H54 (cell line): Measurements from ENCODE around the gene PDSS2.
"Not testable (repeated sequence)": the region's sequence is repeated elsewhere in the genome, so short reads cannot be mapped to it uniquely, and the experiment has no call there.

ENCODE experiments used
- DNase-seq: peaks from one replicate; pipeline ENCODE4 v3.0.0; 2011; ENCODE audit warnings: low spot score, mixed read lengths; ENCODE audit not compliant: insufficient read length
- FAIRE-seq: peaks from 3 replicates; lab custom pipeline; 2011; peaks lifted over from hg19 to GRCh38; lab: Jason Lieb, UNC
- POLR2A ChIP-seq: IDR thresholded peaks from 2 replicates; pipeline ENCODE4 v1.6.1; 2011; ENCODE audit warnings: low read depth, mild to moderate bottlenecking, low read length

The PDSS2 gene

DNA sequence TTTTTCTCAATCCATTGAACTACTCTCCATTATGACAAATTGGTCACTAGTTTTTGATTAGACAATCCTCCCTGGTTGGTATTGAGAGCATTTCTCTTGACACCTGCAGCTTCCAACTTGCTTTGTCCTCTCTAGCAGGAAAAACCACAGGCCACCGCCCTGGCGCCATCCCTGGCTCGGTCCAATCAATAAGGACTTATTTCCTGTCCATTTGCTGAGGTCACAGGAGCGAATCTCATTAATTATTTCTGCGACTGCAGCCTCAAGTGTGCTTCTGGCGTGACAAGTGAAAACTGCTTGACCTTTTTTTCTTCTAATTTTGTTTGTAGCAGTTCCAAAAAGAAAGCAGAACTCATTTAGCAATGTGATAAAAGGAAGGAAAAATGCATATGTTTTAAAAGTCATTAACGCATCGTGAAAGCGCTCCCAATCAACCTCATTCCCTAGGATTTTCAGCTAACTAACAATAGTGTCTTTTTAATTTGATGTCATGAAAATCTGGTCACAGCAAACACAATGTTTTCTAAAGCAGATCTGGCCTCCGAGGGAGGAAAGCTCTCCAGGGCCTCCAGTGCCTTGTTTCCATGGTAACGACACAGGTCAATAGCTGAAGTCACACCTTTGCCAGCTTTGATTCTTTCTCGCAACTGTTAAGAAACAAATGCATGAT is 305.1 kb downstream of the PDSS2 start:
- DNase-seq (no peak), FAIRE-seq (no peak)
- TF ChIP-seq POLR2A, result no peak

DNA sequence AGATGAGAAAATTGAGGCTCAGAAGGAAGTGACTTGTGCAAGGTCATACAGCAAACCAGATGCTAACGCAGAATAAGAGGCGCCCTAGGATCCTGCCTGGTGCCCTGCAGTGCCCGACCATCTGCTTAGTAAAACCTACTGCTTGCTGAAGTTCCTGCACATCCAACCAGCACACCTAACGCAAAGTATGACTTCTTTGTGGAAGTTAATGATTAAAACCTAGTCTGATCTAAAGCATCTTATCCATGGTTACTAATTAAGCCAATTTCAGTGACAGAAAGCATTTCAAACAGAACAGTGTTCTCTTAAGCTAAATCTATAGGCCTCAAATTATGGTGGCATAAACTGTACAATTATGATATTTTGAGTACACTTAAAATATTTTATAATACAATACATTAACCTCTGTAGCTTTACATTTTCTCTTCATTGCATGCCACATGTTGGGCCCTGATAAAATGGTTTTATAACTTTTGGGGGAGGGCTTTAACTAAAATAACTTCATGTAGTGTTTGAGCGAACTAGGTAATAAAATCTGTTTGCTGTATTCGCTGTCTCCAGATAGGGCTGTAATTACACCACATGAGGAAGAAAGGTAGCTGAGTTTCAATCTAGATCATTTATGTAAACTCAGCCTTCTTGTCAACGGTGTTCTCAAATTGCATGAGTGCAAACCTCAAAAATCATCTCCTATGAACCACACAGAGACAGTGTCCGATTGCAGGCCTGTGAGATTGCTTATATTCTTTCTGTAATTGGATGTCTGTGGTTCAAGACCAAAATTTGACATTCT is 306.5 kb downstream of the PDSS2 start:
- FAIRE-seq, result no peak
- DNase-seq, result no peak
- TF ChIP-seq POLR2A, result no peak

DNA sequence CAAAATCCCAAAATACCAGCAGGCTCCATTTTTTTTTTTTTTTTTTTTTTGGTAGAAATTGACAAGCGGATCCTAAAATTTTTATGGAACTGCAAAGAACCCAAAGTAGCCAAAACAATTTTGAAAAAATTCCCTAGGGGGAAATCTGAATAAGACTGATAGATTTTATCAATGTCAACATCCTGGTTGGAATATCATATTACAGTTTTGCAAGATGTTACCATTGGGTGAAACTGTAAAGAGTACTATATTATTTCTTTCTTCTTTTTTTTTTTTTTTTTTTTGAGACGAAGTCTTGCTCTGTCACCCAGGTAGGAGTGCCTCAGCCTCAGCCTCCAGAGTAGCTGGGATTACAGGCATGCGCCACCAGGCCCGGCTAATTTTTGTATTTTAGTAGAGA is 314.7 kb downstream of the PDSS2 start:
- TF ChIP-seq POLR2A, result no peak
- DNase-seq (no peak), FAIRE-seq (no peak)

DNA sequence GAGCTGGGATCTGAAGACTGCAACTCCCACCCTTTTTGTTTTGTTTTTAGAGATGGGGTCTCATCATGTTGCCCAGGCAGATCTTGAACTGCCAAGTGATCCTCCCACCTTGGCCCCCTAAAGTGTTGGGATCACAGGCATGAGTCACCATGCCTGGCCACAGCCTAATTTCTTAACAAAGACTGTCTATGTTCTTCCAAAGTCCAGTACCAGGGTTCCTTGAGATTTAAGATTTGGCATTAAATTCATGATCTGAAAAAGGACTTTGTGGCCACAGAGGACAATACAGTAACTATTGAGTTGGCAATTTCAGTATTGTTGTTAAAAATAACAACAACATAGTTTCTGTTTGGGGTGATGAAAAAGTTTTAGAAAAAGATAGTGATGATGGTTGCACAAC is 315.4 kb downstream of the PDSS2 start:
- DNase-seq, result no peak
- FAIRE-seq, result no peak

DNA sequence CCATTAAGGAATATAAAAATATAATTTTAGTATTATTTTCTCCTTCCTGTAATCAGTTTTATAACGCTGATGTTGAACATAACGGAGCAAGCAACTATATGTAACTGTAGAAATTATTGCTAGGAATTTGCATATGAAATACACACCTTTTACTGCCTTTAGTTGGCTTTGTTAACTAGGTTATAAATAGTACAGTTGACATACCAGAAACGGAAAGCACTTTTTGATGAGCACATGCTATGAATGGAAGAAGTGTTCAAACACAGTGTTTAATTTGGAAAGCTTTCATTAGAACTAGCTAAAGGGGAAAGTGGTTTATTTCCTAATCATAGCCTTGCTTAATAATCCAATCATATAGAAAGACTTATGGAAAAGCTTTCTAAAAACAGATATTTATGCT is 318.8 kb downstream of the PDSS2 start:
- no peak for TF ChIP-seq POLR2A
- DNase-seq, result no peak
- FAIRE-seq, result no peak

More for the DNA sequence above, 315.4 kb downstream of the PDSS2 start:
- no peak for TF ChIP-seq POLR2A

DNA sequence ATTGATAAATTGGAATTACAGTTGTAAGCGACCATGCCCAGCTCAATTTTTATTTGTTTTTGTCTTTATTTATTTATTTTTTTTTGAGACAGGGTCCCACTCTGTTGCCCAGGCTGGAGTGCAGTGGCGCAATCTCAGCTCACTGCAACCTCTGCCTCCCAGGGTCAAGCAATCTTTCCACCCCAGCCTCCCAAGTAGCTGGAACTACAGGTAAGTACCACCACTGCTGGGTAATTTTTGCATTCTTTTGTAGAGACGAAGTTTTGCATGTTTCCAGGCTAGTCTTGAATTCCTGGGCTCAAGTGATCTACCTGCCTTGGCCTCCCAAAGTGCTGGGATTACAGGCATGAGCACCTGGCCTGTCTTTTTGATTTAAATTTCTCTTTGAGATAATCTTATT is 323.0 kb downstream of the PDSS2 start:
- not testable (repeated sequence) for DNase-seq, FAIRE-seq

DNA sequence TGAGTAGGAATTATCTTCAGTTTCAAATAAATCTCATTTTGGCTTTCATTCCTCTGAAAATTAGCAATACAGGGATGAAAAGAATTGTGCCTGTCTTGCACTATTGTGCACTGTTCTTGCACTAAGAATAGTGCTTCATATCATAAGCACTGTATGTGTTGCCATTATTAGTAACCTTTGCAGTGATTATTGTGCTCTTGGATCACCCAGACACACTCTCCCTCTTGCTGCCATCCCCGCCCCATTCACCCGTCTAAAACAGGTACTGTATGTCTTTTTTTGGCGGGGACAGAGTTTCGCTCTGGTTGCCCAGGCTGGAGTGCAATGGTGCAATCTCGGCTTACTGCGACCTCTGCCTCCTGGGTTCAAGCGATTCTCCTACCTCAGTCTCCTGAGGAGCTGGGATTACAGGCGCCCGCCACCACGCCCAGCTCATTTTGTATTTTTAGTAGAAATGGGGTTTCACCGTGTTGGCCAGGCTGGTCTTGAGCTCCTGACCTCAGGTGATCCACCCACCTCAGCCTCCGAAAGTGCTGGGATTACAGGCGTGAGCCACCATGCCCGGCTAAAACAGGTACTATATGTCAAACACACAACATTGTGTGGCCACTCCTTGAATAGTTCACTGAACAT is 324.2 kb downstream of the PDSS2 start:
- not testable (repeated sequence) for DNase-seq

DNA sequence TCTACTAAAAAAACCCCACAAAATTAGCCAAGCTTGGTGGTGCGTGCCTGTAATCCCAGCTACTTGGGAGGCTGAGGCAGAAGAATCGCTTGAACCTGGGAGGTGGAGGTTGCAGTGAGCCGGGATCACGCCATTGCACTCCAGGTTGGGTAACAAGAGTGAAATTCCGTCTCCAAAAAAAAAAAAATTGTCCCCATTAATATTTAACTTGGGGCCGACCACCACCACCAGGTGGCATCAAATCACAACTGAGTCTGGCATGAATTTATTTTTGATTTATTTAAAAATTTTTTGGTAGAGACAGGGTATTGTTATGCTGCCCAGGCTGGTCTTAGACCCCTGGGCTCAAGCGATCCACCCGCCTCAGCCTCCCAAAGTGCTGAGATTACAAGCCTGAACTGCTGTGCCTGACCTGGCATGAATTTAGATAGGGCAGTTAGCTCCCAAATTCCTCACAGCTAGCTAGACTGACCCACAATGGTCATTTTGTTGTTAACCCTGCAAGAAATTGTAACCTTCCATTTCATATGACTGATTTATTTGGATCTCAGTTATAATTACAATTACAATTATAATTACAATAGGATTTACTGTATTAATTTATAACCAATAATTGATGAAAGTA is 326.9 kb downstream of the PDSS2 start:
- DNase-seq, result no peak
- no peak for FAIRE-seq
- TF ChIP-seq POLR2A, result no peak

More for the DNA sequence above, 324.2 kb downstream of the PDSS2 start:
- FAIRE-seq, result not testable (repeated sequence)

DNA sequence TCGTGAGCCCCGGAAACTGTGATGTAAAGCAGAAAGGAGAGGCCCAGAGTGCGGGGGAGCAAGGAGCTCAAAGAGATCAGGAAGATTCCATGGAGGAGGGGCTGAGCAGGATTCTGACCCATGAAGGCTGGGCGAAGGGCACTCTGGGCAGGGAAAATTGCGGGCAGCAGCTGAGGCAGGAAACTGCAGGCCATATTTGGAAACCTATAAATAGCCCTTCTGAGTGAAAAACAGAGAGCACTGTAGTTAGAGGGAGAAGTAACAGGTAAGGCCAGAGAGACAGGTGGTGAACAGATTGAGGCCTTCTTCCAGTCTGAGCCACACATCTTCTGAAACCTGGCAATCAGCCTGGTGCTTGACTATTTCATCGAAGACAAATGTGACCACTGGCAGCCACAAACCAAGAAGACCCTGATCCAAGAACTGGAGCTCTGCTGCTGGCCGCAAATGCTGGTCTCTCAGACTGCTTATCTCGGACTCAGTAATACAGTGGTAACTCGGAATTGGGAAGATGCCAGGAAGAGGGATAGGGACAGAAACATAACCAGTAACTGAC is 329.9 kb downstream of the PDSS2 start:
- FAIRE-seq (no peak), DNase-seq (no peak)
- no peak for TF ChIP-seq POLR2A

DNA sequence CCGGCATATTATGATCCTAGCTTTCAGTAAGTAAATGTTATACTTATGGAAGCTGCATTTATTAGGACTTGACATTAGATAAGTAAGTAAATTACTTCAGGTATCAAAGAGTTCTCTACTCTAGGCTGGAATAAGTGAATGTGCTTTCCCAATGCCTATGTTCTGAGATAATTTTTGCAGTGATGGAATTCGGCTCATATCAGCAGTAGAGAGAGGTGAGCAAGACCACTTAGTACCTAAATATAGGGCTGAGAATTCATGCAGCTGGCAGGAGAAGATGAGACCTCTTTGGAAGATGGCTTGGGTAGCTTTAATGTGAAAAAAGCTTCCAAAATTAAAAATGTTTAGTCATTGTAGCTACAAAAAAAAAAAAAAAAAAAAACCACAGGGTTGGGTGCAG is 330.8 kb downstream of the PDSS2 start:
- TF ChIP-seq POLR2A, result no peak
- FAIRE-seq (no peak), DNase-seq (no peak)

DNA sequence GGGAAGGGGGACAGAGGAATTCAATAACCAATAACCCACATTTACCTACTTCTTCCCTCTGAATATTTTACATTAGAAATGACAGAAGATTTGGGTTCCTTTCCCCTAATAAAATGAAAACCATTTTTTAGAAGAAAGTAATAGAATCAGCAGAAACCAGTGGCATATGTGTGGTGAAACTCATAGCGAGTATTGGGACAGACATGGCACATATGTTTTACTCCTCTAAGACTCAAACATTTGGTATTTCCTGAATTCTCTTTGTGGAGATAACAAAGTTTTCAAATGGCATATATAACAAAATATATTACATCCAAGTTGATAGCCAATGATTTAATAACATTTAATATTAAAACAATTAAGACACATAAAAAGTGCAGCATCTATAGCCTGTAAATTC is 331.2 kb downstream of the PDSS2 start:
- no peak for FAIRE-seq
- no peak for TF ChIP-seq POLR2A
- DNase-seq, result no peak

DNA sequence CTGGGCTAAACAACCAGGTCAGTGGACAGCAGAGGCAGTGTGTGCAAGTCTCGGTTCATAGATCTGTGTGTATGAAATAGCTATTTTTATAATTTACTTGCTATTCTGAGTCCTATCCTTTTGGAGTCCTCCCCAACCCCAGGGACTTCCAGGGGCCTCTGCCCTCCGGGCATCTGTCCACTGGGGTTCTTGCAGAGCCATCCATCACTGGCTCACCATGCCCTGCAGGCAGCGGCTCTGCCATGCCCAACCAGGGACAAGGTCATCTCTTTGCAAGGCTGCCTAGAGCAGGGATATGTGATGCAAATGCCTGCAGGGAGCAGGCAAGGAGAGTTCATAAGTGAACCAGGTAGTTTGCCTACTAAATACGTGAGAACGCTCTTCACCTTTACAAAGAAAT is 333.6 kb downstream of the PDSS2 start:
- TF ChIP-seq POLR2A, result no peak
- FAIRE-seq (no peak), DNase-seq (no peak)

DNA sequence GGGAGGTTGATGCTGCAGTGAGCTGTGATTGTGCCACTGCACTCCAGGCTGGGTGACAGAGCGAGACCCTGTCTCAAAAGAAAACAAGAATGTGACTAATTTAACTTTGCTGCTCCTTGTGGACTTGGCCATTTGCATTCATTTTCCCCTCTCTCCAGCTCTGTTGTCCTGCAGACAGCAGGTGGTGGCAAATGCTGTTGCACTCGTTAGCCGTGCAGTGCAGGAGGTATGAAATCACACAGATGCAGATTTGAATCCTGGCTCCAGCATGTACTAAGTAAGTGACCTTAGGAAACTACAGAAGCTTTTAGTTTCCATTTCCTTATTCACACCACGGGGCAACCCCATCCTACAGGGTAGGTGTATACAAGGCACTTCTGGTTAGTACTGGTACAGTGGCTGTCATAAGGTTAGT is 334.4 kb downstream of the PDSS2 start:
- DNase-seq (no peak), FAIRE-seq (no peak)
- no peak for TF ChIP-seq POLR2A

DNA sequence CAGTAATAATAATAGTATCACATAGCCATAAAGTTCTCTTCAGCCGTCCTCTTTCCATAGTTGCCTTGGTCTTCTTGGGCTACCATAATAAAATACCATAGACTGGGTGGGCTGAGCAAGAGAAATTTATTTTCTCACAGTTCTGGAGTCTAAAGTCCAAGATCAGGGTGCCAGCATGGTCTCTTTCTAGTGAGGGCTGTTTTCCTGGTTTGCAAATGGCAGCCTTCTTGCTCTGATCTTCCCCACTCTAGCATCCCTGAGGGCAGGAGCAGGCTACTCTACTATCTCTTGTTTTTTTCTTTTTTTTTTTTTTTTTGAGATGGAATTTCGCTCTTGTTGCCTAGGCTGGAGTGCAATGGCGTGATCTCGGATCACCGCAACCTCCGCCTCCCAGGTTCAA is 335.9 kb downstream of the PDSS2 start:
- no peak for FAIRE-seq
- no peak for TF ChIP-seq POLR2A
- DNase-seq, result no peak

DNA sequence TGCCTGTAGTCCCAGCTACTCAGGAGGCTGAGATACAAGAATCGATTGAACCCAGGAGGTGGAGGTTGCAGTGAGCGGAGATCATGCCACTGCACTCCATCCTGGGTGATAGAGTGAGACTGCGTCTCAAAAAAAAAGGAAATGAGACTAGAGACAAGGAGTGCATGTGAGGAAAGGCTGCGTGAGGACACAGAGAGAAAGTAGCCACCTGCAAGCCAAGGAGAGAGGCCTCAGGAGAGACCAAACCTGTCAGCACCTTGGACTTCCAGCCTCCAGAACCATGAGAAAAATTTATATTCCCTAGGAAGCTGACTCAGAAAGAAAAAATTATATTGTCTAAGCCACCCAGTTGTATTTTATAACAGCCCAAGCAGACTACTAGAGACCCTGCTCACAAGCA is 336.6 kb downstream of the PDSS2 start:
- TF ChIP-seq POLR2A, result no peak
- FAIRE-seq (no peak), DNase-seq (no peak)
